ENCODE data around the gene ZSWIM4.

ZSWIM4 gene

DNA sequence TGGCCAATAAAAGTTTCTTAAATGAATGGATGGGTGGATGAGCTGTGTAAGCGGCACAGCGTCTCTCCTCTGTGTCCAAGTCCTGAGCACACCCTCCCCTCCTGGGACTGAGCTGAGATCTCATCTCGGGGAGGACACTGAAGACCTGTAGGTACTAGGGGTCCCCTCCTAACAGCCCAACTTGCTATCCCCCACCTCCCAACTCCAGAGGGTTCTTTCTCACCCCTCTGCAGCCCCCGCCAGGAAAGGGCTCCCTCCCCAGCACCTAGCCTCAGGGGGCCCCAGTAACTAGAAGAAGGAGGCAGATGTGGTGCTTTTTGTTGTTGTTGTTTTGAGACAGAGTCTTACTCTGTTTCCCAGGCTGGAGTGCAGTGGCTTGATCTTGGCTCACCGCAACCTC lies 80.6 kb downstream of the ZSWIM4 start:
- DNase-seq (ENCODE audit: low spot score) = no peak

DNA sequence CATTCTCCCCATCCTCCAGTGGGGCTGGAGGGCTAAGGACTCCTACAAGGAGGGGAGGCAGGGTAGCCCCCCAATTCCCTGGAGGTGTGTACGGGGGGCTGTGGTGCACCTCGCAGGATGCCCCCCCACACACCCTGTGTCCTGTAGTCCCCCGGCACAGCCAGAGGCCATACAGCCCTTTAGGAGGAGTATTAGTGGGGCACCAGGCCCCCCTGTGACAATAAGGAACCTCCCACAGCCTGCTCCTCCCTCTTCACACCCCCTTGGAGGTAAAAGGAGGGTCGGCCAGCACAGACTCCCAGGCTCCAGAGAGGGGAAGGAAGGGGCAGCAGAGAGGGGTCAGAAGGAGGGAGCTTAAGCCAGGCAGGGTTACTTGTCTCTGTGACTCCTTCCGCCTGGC lies 81.6 kb downstream of the ZSWIM4 start, which contains the start of gene NANOS3:
Gene NANOS3, plus strand, starts transcription at position 301 of the 400 bp plus-strand sequence. CDS start 115 bp downstream, outside the sequence.
- DNase-seq (ENCODE audit: low spot score) = no peak

DNA sequence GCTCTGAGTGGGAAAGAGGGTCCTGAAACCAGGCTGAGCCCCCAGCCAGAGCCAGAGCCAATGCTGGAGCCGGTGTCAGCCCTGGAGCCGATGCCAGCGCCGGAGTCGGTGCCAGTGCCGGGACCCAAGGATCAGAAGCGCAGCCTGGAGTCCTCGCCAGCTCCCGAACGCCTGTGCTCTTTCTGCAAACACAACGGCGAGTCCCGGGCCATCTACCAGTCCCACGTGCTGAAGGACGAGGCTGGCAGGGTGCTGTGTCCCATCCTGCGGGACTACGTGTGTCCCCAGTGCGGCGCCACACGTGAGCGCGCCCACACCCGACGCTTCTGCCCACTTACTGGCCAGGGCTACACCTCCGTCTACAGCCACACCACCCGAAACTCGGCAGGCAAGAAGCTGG lies 82.1 kb downstream of the ZSWIM4 start:
- no peak for DNase-seq (ENCODE audit: low spot score)

DNA sequence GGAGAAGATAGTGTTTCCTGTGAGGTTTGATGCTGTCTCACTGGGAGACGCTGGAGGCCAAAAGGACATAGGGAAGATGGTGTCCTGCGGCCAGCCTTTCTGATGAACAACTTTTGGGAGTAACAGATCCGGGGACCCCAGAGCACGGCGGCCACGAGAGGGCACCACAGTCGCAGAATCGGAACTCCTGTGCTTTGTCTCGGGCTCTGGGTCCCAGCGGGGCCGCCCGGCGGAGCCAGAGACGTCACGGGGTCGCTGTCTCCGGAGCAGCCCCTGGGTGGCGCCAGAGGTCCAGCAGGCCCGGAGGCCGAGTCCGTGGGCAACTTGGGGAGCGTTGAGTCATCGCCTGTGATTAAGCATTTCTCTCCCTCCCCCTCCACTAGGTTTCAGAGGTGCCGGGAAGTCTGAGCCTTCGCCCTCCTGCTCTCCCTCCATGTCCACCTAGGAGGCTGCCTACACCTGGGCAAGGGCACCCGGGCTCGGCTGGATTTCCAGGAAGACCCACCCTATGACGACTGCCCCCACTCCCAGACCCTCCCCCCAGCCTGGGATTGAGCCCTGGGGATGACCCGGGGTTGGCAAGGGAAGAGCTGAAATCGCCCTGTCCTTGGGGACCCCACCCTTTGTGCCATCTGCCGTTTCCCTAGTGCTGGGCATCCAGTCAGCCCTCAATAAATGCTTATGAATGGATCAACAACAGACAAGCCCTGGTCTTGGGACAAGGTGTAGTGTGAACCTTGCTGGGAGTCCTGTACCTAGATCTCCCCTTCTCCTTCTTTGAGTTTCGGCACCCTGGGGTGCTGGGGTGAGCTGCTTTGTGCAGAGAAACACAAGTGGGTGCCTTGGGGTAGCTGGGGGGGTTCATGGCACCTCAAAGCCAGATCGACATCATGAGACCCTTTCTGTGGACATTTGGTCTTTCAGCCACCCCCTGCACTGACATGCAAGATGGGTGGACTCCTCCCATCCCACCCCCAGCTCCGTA lies 85.1 kb downstream of the ZSWIM4 start:
- peak; percentile 98 for DNase-seq (ENCODE audit: low spot score)

DNA sequence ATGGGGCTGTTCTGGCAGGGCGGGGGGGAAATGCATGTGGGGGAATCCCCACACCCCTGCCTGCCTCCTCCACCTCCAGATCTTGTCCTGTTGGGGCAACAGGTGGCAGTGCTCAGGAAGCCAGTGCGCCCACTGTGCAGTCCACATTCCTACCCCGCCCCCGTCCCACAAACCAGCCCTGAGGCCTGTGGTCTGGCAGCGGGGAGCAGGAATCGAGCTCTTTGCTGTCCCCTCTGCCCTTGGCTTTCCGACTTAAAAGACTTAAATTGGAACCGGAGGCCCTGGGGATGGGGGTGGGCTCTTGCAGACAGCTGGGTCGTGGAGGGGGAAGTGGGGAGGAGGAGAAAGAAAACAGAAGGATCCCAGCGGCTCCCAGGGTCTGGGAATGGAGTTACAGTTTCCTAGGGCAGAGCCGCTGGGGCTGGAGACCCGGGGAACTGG lies 86.0 kb downstream of the ZSWIM4 start:
- DNase-seq (ENCODE audit: low spot score) = no peak

Measured in HuH-7.5 (cell line).